Measurements from ENCODE around the gene STPG1.
A peak's percentile ranks its signal among the peaks of the same experiment; 100 is the strongest.

STPG1 gene

GRCh38 chr1:24409535-24409934 lies 4.0 kb downstream of the STPG1 start:
- no peak for DNase-seq (ENCODE audit: low read depth, low spot score)
- no peak overlapping the region for H3K4me3 ChIP-seq (ENCODE audit: low read length)

GRCh38 chr1:24406788-24407187 lies 6.8 kb downstream of the STPG1 start:
- no peak for DNase-seq (ENCODE audit: low read depth, low spot score)

GRCh38 chr1:24403806-24404205 lies 9.8 kb downstream of the STPG1 start:
- no peak overlapping the region for H3K4me3 ChIP-seq (ENCODE audit: low read length)
- no peak for DNase-seq (ENCODE audit: low read depth, low spot score)

More at GRCh38 chr1:24406788-24407187, 6.8 kb downstream of the STPG1 start:
- H3K4me3 ChIP-seq (ENCODE audit: low read length) = no peak overlapping the region

GRCh38 chr1:24400065-24400464 lies 13.5 kb downstream of the STPG1 start:
- H3K4me3 ChIP-seq (ENCODE audit: low read length) = no peak overlapping the region
- DNase-seq (ENCODE audit: low read depth, low spot score) = no peak

- no peak for DNase-seq (ENCODE audit: low read depth, low spot score)
- H3K4me3 ChIP-seq (ENCODE audit: low read length) = no peak overlapping the region
Measured at GRCh38 chr1:24393892-24394291, 19.7 kb downstream of the STPG1 start.

GRCh38 chr1:24392982-24393650 lies 20.5 kb downstream of the STPG1 start:
- no peak for DNase-seq (ENCODE audit: low read depth, low spot score)
- H3K4me3 ChIP-seq (ENCODE audit: low read length) = no peak overlapping the region

- no peak for DNase-seq (ENCODE audit: low read depth, low spot score)
- H3K4me3 ChIP-seq (ENCODE audit: low read length) = no peak overlapping the region
Measured at GRCh38 chr1:24392604-24392946, 21.0 kb downstream of the STPG1 start.

GRCh38 chr1:24391882-24392603 lies 21.5 kb downstream of the STPG1 start:
- DNase-seq (ENCODE audit: low read depth, low spot score) = peak; percentile 27
- H3K4me3 ChIP-seq (ENCODE audit: low read length) = no peak overlapping the region

GRCh38 chr1:24390924-24391782 lies 22.4 kb downstream of the STPG1 start:
- no peak overlapping the region for H3K4me3 ChIP-seq (ENCODE audit: low read length)
- DNase-seq (ENCODE audit: low read depth, low spot score) = peak; percentile 48

- no peak for DNase-seq (ENCODE audit: low read depth, low spot score)
- H3K4me3 ChIP-seq (ENCODE audit: low read length) = no peak overlapping the region
Measured at GRCh38 chr1:24389231-24389678, 24.3 kb downstream of the STPG1 start.

GRCh38 chr1:24388331-24388885 lies 25.2 kb downstream of the STPG1 start:
- no peak for DNase-seq (ENCODE audit: low read depth, low spot score)
- no peak overlapping the region for H3K4me3 ChIP-seq (ENCODE audit: low read length)

- DNase-seq (ENCODE audit: low read depth, low spot score) = no peak
- no peak overlapping the region for H3K4me3 ChIP-seq (ENCODE audit: low read length)
Measured at GRCh38 chr1:24387636-24388175, 25.9 kb downstream of the STPG1 start.

- H3K4me3 ChIP-seq (ENCODE audit: low read length) = no peak overlapping the region
- no peak for DNase-seq (ENCODE audit: low read depth, low spot score)
Measured at GRCh38 chr1:24386931-24387330, 26.7 kb downstream of the STPG1 start.

- no peak overlapping the region for H3K4me3 ChIP-seq (ENCODE audit: low read length)
- DNase-seq (ENCODE audit: low read depth, low spot score) = no peak
Measured at GRCh38 chr1:24386241-24386640, 27.3 kb downstream of the STPG1 start.

- H3K4me3 ChIP-seq (ENCODE audit: low read length) = no peak overlapping the region
- DNase-seq (ENCODE audit: low read depth, low spot score) = no peak
Measured at GRCh38 chr1:24385160-24385940, 28.2 kb downstream of the STPG1 start.

- H3K4me3 ChIP-seq (ENCODE audit: low read length) = no peak overlapping the region
- DNase-seq (ENCODE audit: low read depth, low spot score) = no peak
Measured at GRCh38 chr1:24384251-24385090, 29.1 kb downstream of the STPG1 start.

- no peak for DNase-seq (ENCODE audit: low read depth, low spot score)
Measured at GRCh38 chr1:24383381-24383940, 30.1 kb downstream of the STPG1 start.

More at GRCh38 chr1:24383381-24383940, 30.1 kb downstream of the STPG1 start:
- H3K4me3 ChIP-seq (ENCODE audit: low read length) = no peak overlapping the region
